Endothelial cell (in vitro differentiated cells): Measurements from ENCODE around the gene CCL5. TPM values are rescaled to one million over a fixed set of nuclear protein-coding genes. Genes with fewer than 3 reads are reported as not detected.
A peak's percentile ranks its signal among the peaks of the same experiment; 100 is the strongest.

Experiments used
- DNase-seq: peaks from one replicate; pipeline ENCODE4 v3.0.0; 2021; ENCODE audit warnings: low spot score
- H3K27ac Mint-ChIP-seq: one replicate; pipeline ENCODE4 v1.8.0; 2021; ENCODE audit warnings: mixed read lengths, inconsistent platforms; ENCODE audit not compliant: unreplicated experiment
- H3K27me3 Mint-ChIP-seq: one replicate; pipeline ENCODE4 v1.8.0; 2021; ENCODE audit warnings: mild to moderate bottlenecking, moderate library complexity, mixed read lengths, inconsistent platforms; ENCODE audit not compliant: unreplicated experiment
- H3K36me3 Mint-ChIP-seq: one replicate; pipeline ENCODE4 v1.8.0; 2021; ENCODE audit warnings: mild to moderate bottlenecking, low read depth, mixed read lengths, inconsistent platforms; ENCODE audit not compliant: unreplicated experiment
- H3K4me1 Mint-ChIP-seq: one replicate; pipeline ENCODE4 v1.8.0; 2021; ENCODE audit warnings: mild to moderate bottlenecking, mixed read lengths, inconsistent platforms; ENCODE audit not compliant: unreplicated experiment
- H3K4me3 Mint-ChIP-seq: one replicate; pipeline ENCODE4 v1.8.0; 2021; ENCODE audit warnings: mild to moderate bottlenecking, mixed read lengths, inconsistent platforms; ENCODE audit not compliant: unreplicated experiment
- H3K9me3 Mint-ChIP-seq: one replicate; pipeline ENCODE4 v1.8.0; 2021; ENCODE audit warnings: mixed read lengths, inconsistent platforms; ENCODE audit not compliant: unreplicated experiment
- total RNA-seq: library from RNA; stranded (reverse); fragmentation: NEBNext Ultra II Directional; extraction: Animal tissue kit (Norgen Biotek cat#: 25700); gene quantifications from one replicate; pipeline ENCODE4 v1.2.1, GENCODE V29; 2021; ENCODE audit not compliant: unreplicated experiment
- TF ChIP-seq, protein P1 (sequence below): fragments of 200-600 bp; sonication (generic); IDR thresholded peaks from one replicate; pipeline ENCODE4 v1.5.0; 2021; ENCODE audit warnings: antibody characterized with exemption; ENCODE audit not compliant: unreplicated experiment

Gene CCL5
- total RNA-seq, 1 donor from 2014 or later: not detected

GRCh38 chr17:35875072-35875799, 4.9 kb downstream of the CCL5 start:
- DNase-seq: no peak
- Mint-ChIP-seq H3K4me3 (no peak overlapping the region), H3K9me3 (no peaks in the 10 kb centered on the region), H3K4me1 (peaks cover 32% of the 10 kb centered on the region), H3K36me3 (no peaks in the 10 kb centered on the region), H3K27ac (peak overlapping the region; percentile 80), H3K27me3 (peaks cover 2% of the 10 kb centered on the region)
- TF ChIP-seq, protein P1, sequence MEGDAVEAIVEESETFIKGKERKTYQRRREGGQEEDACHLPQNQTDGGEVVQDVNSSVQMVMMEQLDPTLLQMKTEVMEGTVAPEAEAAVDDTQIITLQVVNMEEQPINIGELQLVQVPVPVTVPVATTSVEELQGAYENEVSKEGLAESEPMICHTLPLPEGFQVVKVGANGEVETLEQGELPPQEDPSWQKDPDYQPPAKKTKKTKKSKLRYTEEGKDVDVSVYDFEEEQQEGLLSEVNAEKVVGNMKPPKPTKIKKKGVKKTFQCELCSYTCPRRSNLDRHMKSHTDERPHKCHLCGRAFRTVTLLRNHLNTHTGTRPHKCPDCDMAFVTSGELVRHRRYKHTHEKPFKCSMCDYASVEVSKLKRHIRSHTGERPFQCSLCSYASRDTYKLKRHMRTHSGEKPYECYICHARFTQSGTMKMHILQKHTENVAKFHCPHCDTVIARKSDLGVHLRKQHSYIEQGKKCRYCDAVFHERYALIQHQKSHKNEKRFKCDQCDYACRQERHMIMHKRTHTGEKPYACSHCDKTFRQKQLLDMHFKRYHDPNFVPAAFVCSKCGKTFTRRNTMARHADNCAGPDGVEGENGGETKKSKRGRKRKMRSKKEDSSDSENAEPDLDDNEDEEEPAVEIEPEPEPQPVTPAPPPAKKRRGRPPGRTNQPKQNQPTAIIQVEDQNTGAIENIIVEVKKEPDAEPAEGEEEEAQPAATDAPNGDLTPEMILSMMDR: no peak

DNA sequence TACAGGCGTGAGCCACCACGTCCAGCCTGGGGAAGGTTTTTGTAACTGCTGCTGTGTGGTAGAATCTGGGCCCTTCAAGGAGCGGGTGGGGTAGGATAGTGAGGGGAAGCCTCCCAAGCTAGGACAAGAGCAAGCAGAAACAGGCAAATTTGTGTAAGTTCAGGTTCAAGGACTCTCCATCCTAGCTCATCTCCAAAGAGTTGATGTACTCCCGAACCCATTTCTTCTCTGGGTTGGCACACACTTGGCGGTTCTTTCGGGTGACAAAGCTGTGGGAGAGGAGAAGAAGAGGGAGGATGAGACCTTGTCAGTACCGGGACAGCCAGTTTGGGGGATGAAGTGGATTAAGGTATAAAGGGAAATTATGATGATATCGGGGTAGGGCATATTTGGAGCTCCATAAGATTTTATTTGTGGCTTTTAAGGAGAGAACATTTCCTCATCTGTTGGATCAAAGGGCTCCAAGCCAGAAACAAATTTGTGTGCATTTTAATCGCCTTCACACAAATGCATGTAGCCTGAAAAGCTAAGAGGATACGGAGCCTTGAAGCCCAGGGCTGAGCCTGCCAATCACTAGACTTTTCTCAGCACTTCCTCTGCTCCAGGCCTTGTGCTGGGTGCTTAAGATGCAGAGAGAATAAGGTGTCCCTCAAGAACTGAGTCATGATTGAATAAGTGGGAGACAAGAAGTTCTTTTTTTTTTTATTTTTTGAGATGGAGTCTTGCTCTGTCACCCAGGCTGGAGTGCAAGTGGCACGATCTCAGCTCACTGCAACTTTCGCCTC, 7.8 kb downstream of the CCL5 start:
- Mint-ChIP-seq H3K36me3 (no peaks in the 10 kb centered on the region), H3K27me3 (peaks cover 3% of the 10 kb centered on the region)

GRCh38 chr17:35870906-35871819, 9.0 kb downstream of the CCL5 start:
- peaks cover 3% of the 10 kb centered on the region for H3K27me3 Mint-ChIP-seq
- peaks cover 23% of the 10 kb centered on the region for H3K4me1 Mint-ChIP-seq
- no peak overlapping the region for H3K27ac Mint-ChIP-seq
- TF ChIP-seq, protein P1: no peak
- no peak for DNase-seq
- no peaks in the 10 kb centered on the region for H3K9me3 Mint-ChIP-seq
- H3K4me3 Mint-ChIP-seq: no peak overlapping the region
- H3K36me3 Mint-ChIP-seq: no peaks in the 10 kb centered on the region

More for the DNA sequence above, 7.8 kb downstream of the CCL5 start:
- Mint-ChIP-seq H3K4me1 (peaks cover 30% of the 10 kb centered on the region), H3K27ac (no peak overlapping the region), H3K9me3 (no peaks in the 10 kb centered on the region), H3K4me3 (no peak overlapping the region)
- DNase-seq: no peak
- TF ChIP-seq, protein P1: no peak

DNA sequence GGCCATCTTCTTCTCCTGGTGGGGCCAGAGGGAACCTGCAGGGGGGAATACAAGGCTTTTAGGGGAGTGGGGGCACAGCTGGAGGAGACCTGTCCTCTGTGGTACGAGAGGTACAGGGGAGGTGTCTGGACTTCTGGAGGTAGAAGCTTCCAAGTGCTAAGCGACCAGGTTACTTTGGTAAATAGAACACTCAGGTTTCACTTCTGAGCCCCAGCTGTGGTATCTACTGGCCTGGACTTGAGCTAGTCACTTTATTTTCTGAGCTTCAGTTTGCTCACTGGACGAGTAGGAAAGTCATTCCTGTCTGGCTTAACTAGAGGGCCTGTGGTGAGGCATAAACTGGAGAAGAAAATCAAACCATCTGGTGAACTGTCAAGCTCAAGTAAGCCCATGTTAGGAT, 11.4 kb downstream of the CCL5 start, which contains the start of gene HEATR9:
Gene HEATR9 (minus strand): TSS at position 155 of the 400 bp plus-strand sequence. CDS start 149 bp downstream, at position 6.
- no peaks in the 10 kb centered on the region for H3K36me3 Mint-ChIP-seq
- TF ChIP-seq, protein P1: no peak
- peaks cover 3% of the 10 kb centered on the region for H3K27me3 Mint-ChIP-seq
- H3K4me1 Mint-ChIP-seq: peaks cover 9% of the 10 kb centered on the region
- H3K9me3 Mint-ChIP-seq: no peaks in the 10 kb centered on the region
- H3K4me3 Mint-ChIP-seq: no peak within 1 kb of the TSS
- no peak for DNase-seq
- H3K27ac Mint-ChIP-seq: no peak within 1 kb of the TSS
